H1 (cell line): ENCODE measurements around the gene FAHD2B. TPM values are rescaled to one million over a fixed set of nuclear protein-coding genes. Genes with fewer than 3 reads are reported as not detected.
"Not testable (repeated sequence)": the region's sequence is repeated elsewhere in the genome, so short reads cannot be mapped to it uniquely, and the experiment has no call there.

Experiments used
- CTCF ChIA-PET: fragments of 300-600 bp; sonication (Branson Sonifier 250); formaldehyde crosslinking; loops from one replicate; lab custom pipeline; 2021; ENCODE audit not compliant: partially characterized antibody; lab: Charles Lee
- POLR2A ChIA-PET: fragments of 300-600 bp; sonication (Branson Sonifier 250); formaldehyde crosslinking; loops from one replicate; lab custom pipeline; 2021; ENCODE audit warnings: inconsistent platforms; ENCODE audit not compliant: partially characterized antibody; lab: Charles Lee
- DNase-seq, 2 experiments: peaks; one replicate each; pipeline versions ENCODE4 v3.0.0 to v3.0.0-alpha.2; 2010 to 2022; ENCODE audit warnings: low spot score in 2 of 2, low read depth in 1 of 2, mixed read lengths in 1 of 2
- FAIRE-seq: peaks from 2 replicates; lab custom pipeline; 2011; peaks lifted over from hg19 to GRCh38; lab: Jason Lieb, UNC
- H2AFZ ChIP-seq: 2 replicates; pipeline ENCODE4 v1.8.1; 2012; ENCODE audit warnings: low read length, inconsistent platforms
- H2AK5ac ChIP-seq: 2 replicates; pipeline ENCODE4 v1.6.1; 2013; ENCODE audit warnings: low read depth, low read length
- H2BK120ac ChIP-seq: replicated peaks from 2 replicates; pipeline ENCODE3; 2013; ENCODE audit warnings: low read depth, low read length, inconsistent platforms
- H2BK12ac ChIP-seq: 2 replicates; pipeline ENCODE4 v1.6.1; 2013; ENCODE audit warnings: low read depth, low read length
- H2BK15ac ChIP-seq: 2 replicates; pipeline ENCODE4 v1.6.1; 2013; ENCODE audit warnings: low read length
- H2BK20ac ChIP-seq: 2 replicates; pipeline ENCODE4 v1.6.1; 2013; ENCODE audit warnings: low read length
- H2BK5ac ChIP-seq: 2 replicates; pipeline ENCODE4 v1.6.1; 2013; ENCODE audit warnings: low read depth, low read length
- H3K14ac ChIP-seq: 2 replicates; pipeline ENCODE4 v1.6.1; 2013; ENCODE audit warnings: inconsistent platforms; ENCODE audit not compliant: insufficient read length
- H3K18ac ChIP-seq: 2 replicates; pipeline ENCODE4 v1.6.1; 2013; ENCODE audit warnings: low read length; ENCODE audit errors: extremely low read depth
- H3K23ac ChIP-seq: 2 replicates; pipeline ENCODE4 v1.6.1; 2013; ENCODE audit warnings: inconsistent platforms; ENCODE audit not compliant: insufficient read length
- H3K23me2 ChIP-seq: 2 replicates; pipeline ENCODE4 v1.6.1; 2013; ENCODE audit warnings: low read depth, low read length
- H3K27ac ChIP-seq: 2 replicates; pipeline ENCODE4 v1.6.1; 2011; ENCODE audit warnings: low read depth, low read length, inconsistent platforms
- H3K27me3 ChIP-seq, 4 experiments: replicated peaks in 1 of 4; 1 replicate in 1 of 4; 2 replicates in 3 of 4; pipeline versions ENCODE4 v1.6.1 to v1.8.1; 2011 to 2013; ENCODE audit warnings: low read length in 3 of 4, mild to moderate bottlenecking in 3 of 4, inconsistent platforms in 2 of 4, mixed read lengths in 2 of 4, moderate library complexity in 1 of 4; ENCODE audit not compliant: control insufficient read depth in 3 of 4, insufficient read depth in 3 of 4; ENCODE audit errors: extremely low read depth in 1 of 4
- H3K36me3 ChIP-seq, 4 experiments: 2 replicates each; pipeline versions ENCODE4 v1.6.1 to v1.8.1; 2011 to 2013; ENCODE audit warnings: mild to moderate bottlenecking in 4 of 4, low read length in 3 of 4, moderate library complexity in 2 of 4, control low read depth in 1 of 4, inconsistent platforms in 1 of 4; ENCODE audit not compliant: insufficient read depth in 4 of 4, control insufficient read depth in 2 of 4
- H3K4ac ChIP-seq: replicated peaks from 2 replicates; pipeline ENCODE3; 2013; ENCODE audit warnings: low read length, low read depth, mixed read lengths, inconsistent platforms; ENCODE audit not compliant: insufficient read length
- H3K4me1 ChIP-seq, 4 experiments: replicated peaks in 1 of 4; 1 replicate in 1 of 4; 2 replicates in 3 of 4; pipeline versions ENCODE4 v1.6.1 to v1.8.1; 2011 to 2013; ENCODE audit warnings: low read length in 3 of 4, inconsistent platforms in 2 of 4, mixed read lengths in 1 of 4; ENCODE audit not compliant: insufficient read depth in 4 of 4, control insufficient read depth in 3 of 4
- H3K4me2 ChIP-seq, 2 experiments: 2 replicates each; pipeline versions ENCODE4 v1.6.1 to v1.8.1; 2011 to 2013; ENCODE audit warnings: low read depth in 2 of 2, low read length in 2 of 2, control low read depth in 1 of 2, inconsistent platforms in 1 of 2, mild to moderate bottlenecking in 1 of 2; ENCODE audit not compliant: insufficient read depth in 1 of 2
- H3K4me3 ChIP-seq, 4 experiments: fragments of 200-600, 300-600 bp in 1 of 4; sonication (generic), shearing (Covaris generic), sonication (Bioruptor Twin) in 1 of 4; 2 replicates each; pipeline versions ENCODE4 v1.5.1 to v1.8.1; 2011 to 2016; ENCODE audit warnings: low read length in 4 of 4, low read depth in 3 of 4, control low read depth in 2 of 4, inconsistent platforms in 2 of 4, mild to moderate bottlenecking in 2 of 4, mixed read lengths in 1 of 4, moderate library complexity in 1 of 4; ENCODE audit not compliant: insufficient read depth in 2 of 4; ENCODE audit errors: extremely low read depth in 1 of 4
- H3K56ac ChIP-seq: replicated peaks from 2 replicates; pipeline ENCODE3; 2013; ENCODE audit warnings: low read depth, mild to moderate bottlenecking, mixed read lengths, low read length, inconsistent platforms; ENCODE audit not compliant: insufficient read length
- H3K79me1 ChIP-seq: 2 replicates; pipeline ENCODE4 v1.6.1; 2013; ENCODE audit warnings: low read depth, low read length, control low read depth
- H3K79me2 ChIP-seq, 2 experiments: 2 replicates each; pipeline versions ENCODE4 v1.6.1 to v1.8.1; 2012 to 2013; ENCODE audit warnings: low read length in 2 of 2, mild to moderate bottlenecking in 2 of 2, inconsistent platforms in 1 of 2; ENCODE audit not compliant: insufficient read depth in 2 of 2, control insufficient read depth in 1 of 2
- H3K9ac ChIP-seq, 4 experiments: replicated peaks in 1 of 4; 1 replicate in 1 of 4; 2 replicates in 3 of 4; pipeline versions ENCODE4 v1.6.1 to v1.8.1; 2011 to 2013; ENCODE audit warnings: low read depth in 3 of 4, low read length in 3 of 4, control low read depth in 2 of 4, mild to moderate bottlenecking in 2 of 4, moderate library complexity in 2 of 4, inconsistent platforms in 1 of 4; ENCODE audit errors: extremely low read depth in 1 of 4
- H3K9me3 ChIP-seq, 2 experiments: 2 replicates each; pipeline versions ENCODE4 v1.6.1 to v1.8.1; 2012 to 2013; ENCODE audit warnings: mild to moderate bottlenecking in 2 of 2, moderate library complexity in 2 of 2, control low read depth in 1 of 2, inconsistent platforms in 1 of 2, low read depth in 1 of 2, low read length in 1 of 2, mixed read lengths in 1 of 2; ENCODE audit not compliant: insufficient read depth in 2 of 2
- H4K20me1 ChIP-seq, 2 experiments: replicated peaks in 1 of 2; 2 replicates each; pipeline versions ENCODE3 to v1.8.1; 2011 to 2013; ENCODE audit warnings: inconsistent platforms in 2 of 2, low read length in 2 of 2, mild to moderate bottlenecking in 1 of 2; ENCODE audit not compliant: insufficient read depth in 2 of 2, control insufficient read depth in 1 of 2
- H4K5ac ChIP-seq: 2 replicates; pipeline ENCODE4 v1.6.1; 2013; ENCODE audit warnings: low read length, low read depth, mixed read lengths, inconsistent platforms; ENCODE audit not compliant: insufficient read length
- H4K8ac ChIP-seq: 2 replicates; pipeline ENCODE4 v1.8.0; 2013; ENCODE audit warnings: mild to moderate bottlenecking, moderate library complexity, low read length, inconsistent platforms; ENCODE audit not compliant: insufficient read depth; ENCODE audit errors: extremely low read depth
- H4K91ac ChIP-seq: replicated peaks from 2 replicates; pipeline ENCODE3; 2013; ENCODE audit warnings: low read length, mixed read lengths, inconsistent platforms; ENCODE audit not compliant: insufficient read length
- KDM4A ChIP-seq: IDR thresholded peaks from one replicate; pipeline ENCODE4 v1.7.1; 2012; ENCODE audit warnings: low read depth, mild to moderate bottlenecking, moderate library complexity, low read length, inconsistent platforms; ENCODE audit not compliant: severe bottlenecking
- PHF8 ChIP-seq: fragments of 200-600 bp; sonication (generic); conservative IDR thresholded peaks from 2 replicates; pipeline ENCODE4 v1.7.1; 2012; ENCODE audit warnings: low read depth, mild to moderate bottlenecking, inconsistent platforms, low read length, moderate library complexity
- RAD21 ChIP-seq, 2 experiments: IDR thresholded peaks in 1 of 2; conservative IDR thresholded peaks in 1 of 2; 2 replicates each; pipeline ENCODE4 v1.6.1; 2011; ENCODE audit warnings: low read depth in 2 of 2, low read length in 2 of 2, improper control_type of control experiment in 1 of 2, inconsistent platforms in 1 of 2, mild to moderate bottlenecking in 1 of 2, moderate library complexity in 1 of 2
- RBBP5 ChIP-seq: IDR thresholded peaks from 2 replicates; pipeline ENCODE4 v1.7.1; 2012; ENCODE audit warnings: low read depth, mild to moderate bottlenecking, inconsistent platforms, low read length, moderate library complexity, borderline replicate concordance
- WGBS, 2 experiments: shearing (Covaris generic) in 1 of 2; methylation state at CpG; one replicate each; pipeline versions ENCODE4 v1.1.6 to v1.1.7; 2013 to 2015; ENCODE audit warnings: low lambda C conversion rate in 2 of 2, mixed read lengths in 2 of 2, inconsistent platforms in 1 of 2, low coverage in 1 of 2, missing lambda C conversion rate in 1 of 2; ENCODE audit not compliant: insufficient replicate concordance in 2 of 2, insufficient coverage in 1 of 2, insufficient read length in 1 of 2; ENCODE audit errors: extremely low coverage in 1 of 2, missing lambda C conversion rate in 1 of 2; 5-methylcytosine and 5-hydroxymethylcytosine counted together
- polyA plus RNA-seq, 7 experiments: library from polyadenylated mRNA; depleted of rRNA in 3 of 7; stranded (reverse) in 5 of 7; unstranded in 2 of 7; fragments of >200 nt in 5 of 7; fragments of 200-250 nt in 2 of 7; gene quantifications; 1 replicate in 5 of 7; 2 replicates in 1 of 7; 4 replicates in 1 of 7; pipeline versions ENCODE4 v1.2.1 to v1.2.3, GENCODE V29; 2011 to 2013; ENCODE audit warnings: missing spikeins in 2 of 7, mixed read lengths in 2 of 7
- total RNA-seq: library from RNA; stranded (reverse); fragmentation: NEBNext Ultra II Directional; extraction: Animal tissue kit (Norgen Biotek cat#: 25700); gene quantifications from 2 replicates; pipeline ENCODE4 v1.2.1, GENCODE V29; 2021
- TF ChIP-seq, protein P1 (sequence below), 3 experiments: IDR thresholded peaks; 1 replicate in 2 of 3; 2 replicates in 1 of 3; pipeline versions ENCODE4 v1.5.1 to v1.6.1; 2011; ENCODE audit warnings: low read length in 3 of 3, mild to moderate bottlenecking in 3 of 3, inconsistent platforms in 2 of 3, low read depth in 1 of 3, moderate library complexity in 1 of 3; ENCODE audit not compliant: insufficient read depth in 1 of 3; ENCODE audit errors: control extremely low read depth in 1 of 3
- TF ChIP-seq, protein P2 (sequence below): IDR thresholded peaks from 2 replicates; pipeline ENCODE4 v1.6.1; 2012; ENCODE audit warnings: inconsistent platforms

Gene FAHD2B
- total and polyA plus RNA-seq, 2 of the 8 experiments (the other 6 are each of a cell fraction or from before 2014, with no cell fraction given): 23.5 to 39.4 TPM

DNA sequence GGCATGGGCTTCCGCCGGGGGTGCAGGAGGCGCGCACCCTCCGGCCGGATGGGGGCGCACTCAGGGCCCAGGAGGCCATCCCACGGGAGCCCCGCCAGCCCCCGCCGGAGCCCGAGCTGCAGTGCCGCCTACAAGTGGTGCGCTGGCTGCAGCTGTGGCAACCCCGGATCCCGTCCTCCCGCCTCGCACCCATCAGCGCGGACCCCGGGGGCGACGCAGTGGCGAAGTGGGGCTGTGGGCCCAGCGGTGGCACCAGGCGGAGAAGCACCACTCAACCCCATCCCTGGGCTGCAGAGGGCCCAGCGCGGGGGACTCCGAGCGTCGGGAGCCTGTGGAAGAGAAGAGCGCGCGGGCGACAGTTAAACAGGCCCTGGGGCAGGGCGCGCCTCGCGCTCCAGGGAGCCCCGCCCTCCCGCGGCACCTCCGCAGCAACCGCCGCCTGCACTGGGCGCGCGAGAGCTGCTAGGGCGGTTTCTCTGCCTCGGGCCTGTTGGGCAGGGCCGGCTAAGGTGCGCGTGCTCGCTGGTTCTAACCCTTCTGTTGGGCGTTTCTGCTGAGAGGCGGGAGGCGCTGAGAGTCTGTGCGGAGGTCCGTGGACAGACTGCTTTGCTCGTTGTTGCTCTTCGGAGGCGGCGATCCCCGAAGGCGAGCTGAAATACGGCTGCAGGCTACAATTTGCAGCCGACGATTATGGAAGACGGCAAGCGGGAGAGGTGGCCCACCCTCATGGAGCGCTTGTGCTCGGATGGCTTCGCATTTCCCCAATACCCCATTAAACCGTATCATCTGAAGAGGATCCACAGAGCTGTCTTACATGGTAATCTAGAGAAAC is 18.6 kb upstream of the FAHD2B start, which contains the start of gene ANKRD36:
Gene ANKRD36 (plus strand): TSS at position 104 of the 832 bp plus-strand sequence. CDS start 587 bp downstream, at position 691.
- H4K20me1 ChIP-seq, H3K79me2 ChIP-seq, H3K27me3 ChIP-seq, H2BK15ac ChIP-seq, H3K79me1 ChIP-seq, H3K14ac ChIP-seq, FAIRE-seq, H2AK5ac ChIP-seq, POLR2A ChIA-PET, H4K91ac ChIP-seq: not testable (repeated sequence)
- peak within 1 kb of the TSS; percentile 78; the same call in 1 of the 2 replicates for H3K18ac ChIP-seq
- DNase-seq: peak; percentile 38 to 83
- TF ChIP-seq RBBP5 (0 out of 2 replicates have a peak, but pooled peaks have one; percentile 37), PHF8 (peak; percentile 33; the same call in 1 of the 2 replicates), KDM4A (peak; percentile 88), RAD21 (IDR thresholded peaks at IDR 0.05 in 1 of 2, conservative IDR thresholded peaks at IDR 0.05 in 1 of 2; ENCODE audit: low read depth in 2 of 2, low read length in 2 of 2) (peak in 1 of 2 experiments; percentile 17; a peak in 1 of 4 replicates)
- TF ChIP-seq, protein P1, sequence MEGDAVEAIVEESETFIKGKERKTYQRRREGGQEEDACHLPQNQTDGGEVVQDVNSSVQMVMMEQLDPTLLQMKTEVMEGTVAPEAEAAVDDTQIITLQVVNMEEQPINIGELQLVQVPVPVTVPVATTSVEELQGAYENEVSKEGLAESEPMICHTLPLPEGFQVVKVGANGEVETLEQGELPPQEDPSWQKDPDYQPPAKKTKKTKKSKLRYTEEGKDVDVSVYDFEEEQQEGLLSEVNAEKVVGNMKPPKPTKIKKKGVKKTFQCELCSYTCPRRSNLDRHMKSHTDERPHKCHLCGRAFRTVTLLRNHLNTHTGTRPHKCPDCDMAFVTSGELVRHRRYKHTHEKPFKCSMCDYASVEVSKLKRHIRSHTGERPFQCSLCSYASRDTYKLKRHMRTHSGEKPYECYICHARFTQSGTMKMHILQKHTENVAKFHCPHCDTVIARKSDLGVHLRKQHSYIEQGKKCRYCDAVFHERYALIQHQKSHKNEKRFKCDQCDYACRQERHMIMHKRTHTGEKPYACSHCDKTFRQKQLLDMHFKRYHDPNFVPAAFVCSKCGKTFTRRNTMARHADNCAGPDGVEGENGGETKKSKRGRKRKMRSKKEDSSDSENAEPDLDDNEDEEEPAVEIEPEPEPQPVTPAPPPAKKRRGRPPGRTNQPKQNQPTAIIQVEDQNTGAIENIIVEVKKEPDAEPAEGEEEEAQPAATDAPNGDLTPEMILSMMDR (IDR thresholded peaks at IDR 0.05; ENCODE audit: control extremely low read depth in 1 of 3, insufficient read depth in 1 of 3, low read depth in 1 of 3, low read length in 3 of 3): peak; percentile 43 to 63 (median 58)
- TF ChIP-seq, protein P2, sequence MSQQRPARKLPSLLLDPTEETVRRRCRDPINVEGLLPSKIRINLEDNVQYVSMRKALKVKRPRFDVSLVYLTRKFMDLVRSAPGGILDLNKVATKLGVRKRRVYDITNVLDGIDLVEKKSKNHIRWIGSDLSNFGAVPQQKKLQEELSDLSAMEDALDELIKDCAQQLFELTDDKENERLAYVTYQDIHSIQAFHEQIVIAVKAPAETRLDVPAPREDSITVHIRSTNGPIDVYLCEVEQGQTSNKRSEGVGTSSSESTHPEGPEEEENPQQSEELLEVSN: peak; percentile 53
- TF ChIP-seq, all 59 proteins: peak for 6; not testable (repeated sequence) for 53
- Histone ChIP-seq H4K5ac (peak within 1 kb of the TSS; percentile 43), H3K9ac (peak within 1 kb of the TSS; percentile 8 to 61 (median 34); a peak in 5 of 7 replicates), H3K4me2 (peak within 1 kb of the TSS; percentile 33 to 100), H2AFZ (peak within 1 kb of the TSS; percentile 98), H3K4me3 (peak within 1 kb of the TSS; percentile 53 to 87 (median 61)), H4K8ac (peak within 1 kb of the TSS; percentile 51; the same call in 1 of the 2 replicates)
- H2BK5ac ChIP-seq, H3K27ac ChIP-seq, H3K23ac ChIP-seq, H2BK20ac ChIP-seq, H3K4me1 ChIP-seq, H3K9me3 ChIP-seq, H3K4ac ChIP-seq, H2BK12ac ChIP-seq, H2BK120ac ChIP-seq, H3K23me2 ChIP-seq, H3K56ac ChIP-seq, H3K36me3 ChIP-seq: not testable (repeated sequence)
- CTCF ChIA-PET: interaction anchor here (0.6 to 2.5 kb wide), 16 partner anchors 15 to 564 kb away, joined by 3 to 13 read pairs (median 4); partner anchors contain the start of gene ANKRD39
- 3% methylated on average over 22 of the region's 74 CpGs; no CpG with 5 or more reads in 1 of the 2 experiments for WGBS, 2 experiments
